ENCODE data around the gene SCAF8. TPM values are rescaled to one million over a fixed set of nuclear protein-coding genes. Genes with fewer than 3 reads are reported as not detected.

Gene SCAF8
- total and polyA plus RNA-seq, 9 of the 15 experiments (the other 6 are each of a cell fraction or from before 2014, with no cell fraction given) = 10.5 to 46.6 (median 23.2) TPM

- TF ChIP-seq, protein P1, sequence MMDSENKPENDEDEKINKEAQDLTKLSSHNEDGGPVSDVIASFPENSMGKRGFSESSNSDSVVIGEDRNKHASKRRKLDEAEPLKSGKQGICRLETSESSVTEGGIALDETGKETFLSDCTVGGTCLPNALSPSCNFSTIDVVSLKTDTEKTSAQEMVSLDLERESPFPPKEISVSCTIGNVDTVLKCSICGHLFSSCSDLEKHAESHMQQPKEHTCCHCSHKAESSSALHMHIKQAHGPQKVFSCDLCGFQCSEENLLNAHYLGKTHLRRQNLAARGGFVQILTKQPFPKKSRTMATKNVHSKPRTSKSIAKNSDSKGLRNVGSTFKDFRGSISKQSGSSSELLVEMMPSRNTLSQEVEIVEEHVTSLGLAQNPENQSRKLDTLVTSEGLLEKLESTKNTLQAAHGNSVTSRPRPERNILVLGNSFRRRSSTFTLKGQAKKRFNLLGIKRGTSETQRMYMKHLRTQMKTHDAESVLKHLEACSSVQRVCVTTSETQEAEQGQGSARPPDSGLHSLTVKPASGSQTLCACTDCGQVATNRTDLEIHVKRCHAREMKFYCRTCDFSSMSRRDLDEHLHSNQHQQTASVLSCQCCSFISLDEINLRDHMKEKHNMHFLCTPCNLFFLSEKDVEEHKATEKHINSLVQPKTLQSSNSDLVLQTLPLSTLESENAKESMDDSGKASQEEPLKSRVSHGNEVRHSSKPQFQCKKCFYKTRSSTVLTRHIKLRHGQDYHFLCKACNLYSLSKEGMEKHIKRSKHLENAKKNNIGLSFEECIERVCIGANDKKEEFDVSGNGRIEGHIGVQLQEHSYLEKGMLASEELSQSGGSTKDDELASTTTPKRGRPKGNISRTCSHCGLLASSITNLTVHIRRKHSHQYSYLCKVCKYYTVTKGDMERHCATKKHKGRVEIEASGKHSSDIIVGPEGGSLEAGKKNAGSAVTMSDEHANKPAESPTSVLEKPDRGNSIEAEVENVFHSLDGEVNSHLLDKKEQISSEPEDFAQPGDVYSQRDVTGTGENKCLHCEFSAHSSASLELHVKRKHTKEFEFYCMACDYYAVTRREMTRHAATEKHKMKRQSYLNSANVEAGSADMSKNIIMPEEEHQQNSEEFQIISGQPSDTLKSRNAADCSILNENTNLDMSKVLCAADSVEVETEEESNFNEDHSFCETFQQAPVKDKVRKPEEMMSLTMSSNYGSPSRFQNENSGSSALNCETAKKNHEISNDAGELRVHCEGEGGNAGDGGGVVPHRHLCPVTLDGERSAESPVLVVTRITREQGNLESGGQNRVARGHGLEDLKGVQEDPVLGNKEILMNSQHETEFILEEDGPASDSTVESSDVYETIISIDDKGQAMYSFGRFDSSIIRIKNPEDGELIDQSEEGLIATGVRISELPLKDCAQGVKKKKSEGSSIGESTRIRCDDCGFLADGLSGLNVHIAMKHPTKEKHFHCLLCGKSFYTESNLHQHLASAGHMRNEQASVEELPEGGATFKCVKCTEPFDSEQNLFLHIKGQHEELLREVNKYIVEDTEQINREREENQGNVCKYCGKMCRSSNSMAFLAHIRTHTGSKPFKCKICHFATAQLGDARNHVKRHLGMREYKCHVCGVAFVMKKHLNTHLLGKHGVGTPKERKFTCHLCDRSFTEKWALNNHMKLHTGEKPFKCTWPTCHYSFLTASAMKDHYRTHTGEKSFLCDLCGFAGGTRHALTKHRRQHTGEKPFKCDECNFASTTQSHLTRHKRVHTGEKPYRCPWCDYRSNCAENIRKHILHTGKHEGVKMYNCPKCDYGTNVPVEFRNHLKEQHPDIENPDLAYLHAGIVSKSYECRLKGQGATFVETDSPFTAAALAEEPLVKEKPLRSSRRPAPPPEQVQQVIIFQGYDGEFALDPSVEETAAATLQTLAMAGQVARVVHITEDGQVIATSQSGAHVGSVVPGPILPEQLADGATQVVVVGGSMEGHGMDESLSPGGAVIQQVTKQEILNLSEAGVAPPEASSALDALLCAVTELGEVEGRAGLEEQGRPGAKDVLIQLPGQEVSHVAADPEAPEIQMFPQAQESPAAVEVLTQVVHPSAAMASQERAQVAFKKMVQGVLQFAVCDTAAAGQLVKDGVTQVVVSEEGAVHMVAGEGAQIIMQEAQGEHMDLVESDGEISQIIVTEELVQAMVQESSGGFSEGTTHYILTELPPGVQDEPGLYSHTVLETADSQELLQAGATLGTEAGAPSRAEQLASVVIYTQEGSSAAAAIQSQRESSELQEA (IDR thresholded peaks at IDR 0.05; ENCODE audit: low read depth) = no peak
- no peak for TF ChIP-seq DPF2 (IDR thresholded peaks at IDR 0.05)
- TF ChIP-seq ZNF224 (CRISPR knock-in tag; IDR thresholded peaks at IDR 0.05) = no peak
- 0 out of 2 replicates have a peak, but pooled peaks have one; percentile 4 for TF ChIP-seq GABPB1 (CRISPR knock-in tag; IDR thresholded peaks at IDR 0.05)
- no peak for TF ChIP-seq FOS (IDR thresholded peaks at IDR 0.05; ENCODE audit: extremely low read depth, insufficient read length)
- TF ChIP-seq, protein P2, sequence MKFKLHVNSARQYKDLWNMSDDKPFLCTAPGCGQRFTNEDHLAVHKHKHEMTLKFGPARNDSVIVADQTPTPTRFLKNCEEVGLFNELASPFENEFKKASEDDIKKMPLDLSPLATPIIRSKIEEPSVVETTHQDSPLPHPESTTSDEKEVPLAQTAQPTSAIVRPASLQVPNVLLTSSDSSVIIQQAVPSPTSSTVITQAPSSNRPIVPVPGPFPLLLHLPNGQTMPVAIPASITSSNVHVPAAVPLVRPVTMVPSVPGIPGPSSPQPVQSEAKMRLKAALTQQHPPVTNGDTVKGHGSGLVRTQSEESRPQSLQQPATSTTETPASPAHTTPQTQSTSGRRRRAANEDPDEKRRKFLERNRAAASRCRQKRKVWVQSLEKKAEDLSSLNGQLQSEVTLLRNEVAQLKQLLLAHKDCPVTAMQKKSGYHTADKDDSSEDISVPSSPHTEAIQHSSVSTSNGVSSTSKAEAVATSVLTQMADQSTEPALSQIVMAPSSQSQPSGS (CRISPR knock-in tag; IDR thresholded peaks at IDR 0.05) = no peak
- TF ChIP-seq, protein P3, sequence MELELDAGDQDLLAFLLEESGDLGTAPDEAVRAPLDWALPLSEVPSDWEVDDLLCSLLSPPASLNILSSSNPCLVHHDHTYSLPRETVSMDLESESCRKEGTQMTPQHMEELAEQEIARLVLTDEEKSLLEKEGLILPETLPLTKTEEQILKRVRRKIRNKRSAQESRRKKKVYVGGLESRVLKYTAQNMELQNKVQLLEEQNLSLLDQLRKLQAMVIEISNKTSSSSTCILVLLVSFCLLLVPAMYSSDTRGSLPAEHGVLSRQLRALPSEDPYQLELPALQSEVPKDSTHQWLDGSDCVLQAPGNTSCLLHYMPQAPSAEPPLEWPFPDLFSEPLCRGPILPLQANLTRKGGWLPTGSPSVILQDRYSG (tag; conservative IDR thresholded peaks at IDR 0.05; ENCODE audit: low read depth) = no peak
- no peak for TF ChIP-seq LCOR (CRISPR knock-in tag; IDR thresholded peaks at IDR 0.05)
- TF ChIP-seq, protein P4, sequence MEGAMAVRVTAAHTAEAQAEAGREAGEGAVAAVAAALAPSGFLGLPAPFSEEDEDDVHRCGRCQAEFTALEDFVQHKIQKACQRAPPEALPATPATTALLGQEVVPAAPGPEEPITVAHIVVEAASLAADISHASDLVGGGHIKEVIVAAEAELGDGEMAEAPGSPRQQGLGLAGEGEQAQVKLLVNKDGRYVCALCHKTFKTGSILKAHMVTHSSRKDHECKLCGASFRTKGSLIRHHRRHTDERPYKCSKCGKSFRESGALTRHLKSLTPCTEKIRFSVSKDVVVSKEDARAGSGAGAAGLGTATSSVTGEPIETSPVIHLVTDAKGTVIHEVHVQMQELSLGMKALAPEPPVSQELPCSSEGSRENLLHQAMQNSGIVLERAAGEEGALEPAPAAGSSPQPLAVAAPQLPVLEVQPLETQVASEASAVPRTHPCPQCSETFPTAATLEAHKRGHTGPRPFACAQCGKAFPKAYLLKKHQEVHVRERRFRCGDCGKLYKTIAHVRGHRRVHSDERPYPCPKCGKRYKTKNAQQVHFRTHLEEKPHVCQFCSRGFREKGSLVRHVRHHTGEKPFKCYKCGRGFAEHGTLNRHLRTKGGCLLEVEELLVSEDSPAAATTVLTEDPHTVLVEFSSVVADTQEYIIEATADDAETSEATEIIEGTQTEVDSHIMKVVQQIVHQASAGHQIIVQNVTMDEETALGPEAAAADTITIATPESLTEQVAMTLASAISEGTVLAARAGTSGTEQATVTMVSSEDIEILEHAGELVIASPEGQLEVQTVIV (CRISPR knock-in tag; IDR thresholded peaks at IDR 0.05; ENCODE audit: borderline replicate concordance) = no peak
- peak; percentile 87 for TF ChIP-seq HMGN3 (IDR thresholded peaks at IDR 0.05; ENCODE audit: borderline replicate concordance, extremely low read depth, insufficient read length, low read depth, low read length)
- no peak for TF ChIP-seq DLX4 (CRISPR knock-in tag; IDR thresholded peaks at IDR 0.05)
- 0 out of 2 replicates have a peak, but pooled peaks have one; percentile 17 for TF ChIP-seq GATAD2A (IDR thresholded peaks at IDR 0.05)
- peak; percentile 81 for TF ChIP-seq SP2 (IDR thresholded peaks at IDR 0.05; ENCODE audit: extremely low read depth, low read depth, low read length, poor library complexity, severe bottlenecking)
- no peak for TF ChIP-seq SMARCC2 (IDR thresholded peaks at IDR 0.05; ENCODE audit: low read depth)
- no peak for TF ChIP-seq ZNF316 (IDR thresholded peaks at IDR 0.05)
- TF ChIP-seq NFXL1 (CRISPR knock-in tag; IDR thresholded peaks at IDR 0.05) = no peak
Observed at GRCh38 chr6:154733183-154733625, at the start of gene SCAF8 (continued).

All from K562 (cell line).